Liver (tissue), 3 donors: ENCODE results near the gene NAGLU.

Experiments
- GABPA ChIP-seq, 2 donors: IDR thresholded peaks in 1 of 2; conservative IDR thresholded peaks in 1 of 2; 2 replicates each; pipeline ENCODE4 v1.6.1; 2016; ENCODE audit warnings: antibody characterized with exemption in 2 of 2, mild to moderate bottlenecking in 1 of 2, moderate library complexity in 1 of 2
- HNF4G ChIP-seq: IDR thresholded peaks from 2 replicates; pipeline ENCODE4 v1.6.1; 2016; ENCODE audit warnings: antibody characterized with exemption
- JUND ChIP-seq, 2 donors: IDR thresholded peaks; 2 replicates each; pipeline ENCODE4 v1.6.1; 2016; ENCODE audit warnings: antibody characterized with exemption in 2 of 2
- RAD21 ChIP-seq, 2 donors: IDR thresholded peaks; 2 replicates each; pipeline ENCODE4 v1.6.1; 2016; ENCODE audit warnings: antibody characterized with exemption in 2 of 2, mild to moderate bottlenecking in 2 of 2
- YY1 ChIP-seq: IDR thresholded peaks from 2 replicates; pipeline ENCODE4 v1.6.1; 2016; ENCODE audit warnings: antibody characterized with exemption, mild to moderate bottlenecking
- TF ChIP-seq, protein P1 (sequence below): IDR thresholded peaks from 2 replicates; pipeline ENCODE4 v1.6.1; 2016; ENCODE audit warnings: antibody characterized with exemption
- TF ChIP-seq, protein P2 (sequence below): fragments of 150-350 bp; IDR thresholded peaks from 2 replicates; pipeline ENCODE4 v1.5.1; 2017; ENCODE audit warnings: improper control_type of control experiment, low read depth, low read length; ENCODE audit not compliant: missing input control
- TF ChIP-seq, protein P3 (sequence below): IDR thresholded peaks from 2 replicates; pipeline ENCODE4 v1.6.1; 2016; ENCODE audit warnings: antibody characterized with exemption, mild to moderate bottlenecking
- TF ChIP-seq, protein P4 (sequence below): IDR thresholded peaks from 2 replicates; pipeline ENCODE4 v1.6.1; 2016; ENCODE audit warnings: antibody characterized with exemption
- donor health status: healthy.
- donor health status: healthy.

DNA sequence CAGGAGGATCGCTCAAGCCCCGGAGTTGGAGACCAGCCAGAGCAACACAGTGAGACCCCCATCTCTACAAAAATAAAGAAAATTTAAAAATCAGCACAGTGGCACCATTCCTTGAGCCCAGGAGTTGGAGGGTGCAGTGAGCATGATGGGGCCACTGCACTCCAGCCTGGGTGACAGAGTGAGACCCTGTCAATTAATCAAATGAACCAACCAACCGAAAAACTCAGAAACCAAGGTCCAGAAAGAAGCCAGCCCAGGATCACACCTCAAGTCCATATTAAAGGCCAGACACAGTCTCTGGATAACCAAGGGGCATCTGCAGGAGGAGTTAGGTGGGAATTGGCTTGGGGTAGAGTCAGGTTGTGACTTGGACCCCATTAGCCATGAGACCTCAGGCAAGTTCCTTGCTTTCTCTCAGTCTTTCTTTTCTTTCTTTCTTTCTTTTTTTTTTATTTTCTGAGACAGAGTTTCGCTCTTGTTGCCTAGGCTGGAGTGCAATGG, 19.1 kb downstream of the NAGLU start:
- TF ChIP-seq, protein P1, sequence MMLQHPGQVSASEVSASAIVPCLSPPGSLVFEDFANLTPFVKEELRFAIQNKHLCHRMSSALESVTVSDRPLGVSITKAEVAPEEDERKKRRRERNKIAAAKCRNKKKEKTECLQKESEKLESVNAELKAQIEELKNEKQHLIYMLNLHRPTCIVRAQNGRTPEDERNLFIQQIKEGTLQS, result no peak
- TF ChIP-seq RAD21 (IDR thresholded peaks at IDR 0.05) (no peak), GABPA (IDR thresholded peaks at IDR 0.05 in 1 of 2, conservative IDR thresholded peaks at IDR 0.05 in 1 of 2) (no peak), YY1 (no peak), JUND (IDR thresholded peaks at IDR 0.05) (no peak), HNF4G (no peak)
- TF ChIP-seq, protein P2, sequence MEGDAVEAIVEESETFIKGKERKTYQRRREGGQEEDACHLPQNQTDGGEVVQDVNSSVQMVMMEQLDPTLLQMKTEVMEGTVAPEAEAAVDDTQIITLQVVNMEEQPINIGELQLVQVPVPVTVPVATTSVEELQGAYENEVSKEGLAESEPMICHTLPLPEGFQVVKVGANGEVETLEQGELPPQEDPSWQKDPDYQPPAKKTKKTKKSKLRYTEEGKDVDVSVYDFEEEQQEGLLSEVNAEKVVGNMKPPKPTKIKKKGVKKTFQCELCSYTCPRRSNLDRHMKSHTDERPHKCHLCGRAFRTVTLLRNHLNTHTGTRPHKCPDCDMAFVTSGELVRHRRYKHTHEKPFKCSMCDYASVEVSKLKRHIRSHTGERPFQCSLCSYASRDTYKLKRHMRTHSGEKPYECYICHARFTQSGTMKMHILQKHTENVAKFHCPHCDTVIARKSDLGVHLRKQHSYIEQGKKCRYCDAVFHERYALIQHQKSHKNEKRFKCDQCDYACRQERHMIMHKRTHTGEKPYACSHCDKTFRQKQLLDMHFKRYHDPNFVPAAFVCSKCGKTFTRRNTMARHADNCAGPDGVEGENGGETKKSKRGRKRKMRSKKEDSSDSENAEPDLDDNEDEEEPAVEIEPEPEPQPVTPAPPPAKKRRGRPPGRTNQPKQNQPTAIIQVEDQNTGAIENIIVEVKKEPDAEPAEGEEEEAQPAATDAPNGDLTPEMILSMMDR, result no peak
- TF ChIP-seq, protein P3, sequence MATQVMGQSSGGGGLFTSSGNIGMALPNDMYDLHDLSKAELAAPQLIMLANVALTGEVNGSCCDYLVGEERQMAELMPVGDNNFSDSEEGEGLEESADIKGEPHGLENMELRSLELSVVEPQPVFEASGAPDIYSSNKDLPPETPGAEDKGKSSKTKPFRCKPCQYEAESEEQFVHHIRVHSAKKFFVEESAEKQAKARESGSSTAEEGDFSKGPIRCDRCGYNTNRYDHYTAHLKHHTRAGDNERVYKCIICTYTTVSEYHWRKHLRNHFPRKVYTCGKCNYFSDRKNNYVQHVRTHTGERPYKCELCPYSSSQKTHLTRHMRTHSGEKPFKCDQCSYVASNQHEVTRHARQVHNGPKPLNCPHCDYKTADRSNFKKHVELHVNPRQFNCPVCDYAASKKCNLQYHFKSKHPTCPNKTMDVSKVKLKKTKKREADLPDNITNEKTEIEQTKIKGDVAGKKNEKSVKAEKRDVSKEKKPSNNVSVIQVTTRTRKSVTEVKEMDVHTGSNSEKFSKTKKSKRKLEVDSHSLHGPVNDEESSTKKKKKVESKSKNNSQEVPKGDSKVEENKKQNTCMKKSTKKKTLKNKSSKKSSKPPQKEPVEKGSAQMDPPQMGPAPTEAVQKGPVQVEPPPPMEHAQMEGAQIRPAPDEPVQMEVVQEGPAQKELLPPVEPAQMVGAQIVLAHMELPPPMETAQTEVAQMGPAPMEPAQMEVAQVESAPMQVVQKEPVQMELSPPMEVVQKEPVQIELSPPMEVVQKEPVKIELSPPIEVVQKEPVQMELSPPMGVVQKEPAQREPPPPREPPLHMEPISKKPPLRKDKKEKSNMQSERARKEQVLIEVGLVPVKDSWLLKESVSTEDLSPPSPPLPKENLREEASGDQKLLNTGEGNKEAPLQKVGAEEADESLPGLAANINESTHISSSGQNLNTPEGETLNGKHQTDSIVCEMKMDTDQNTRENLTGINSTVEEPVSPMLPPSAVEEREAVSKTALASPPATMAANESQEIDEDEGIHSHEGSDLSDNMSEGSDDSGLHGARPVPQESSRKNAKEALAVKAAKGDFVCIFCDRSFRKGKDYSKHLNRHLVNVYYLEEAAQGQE, result no peak
- TF ChIP-seq, protein P4, sequence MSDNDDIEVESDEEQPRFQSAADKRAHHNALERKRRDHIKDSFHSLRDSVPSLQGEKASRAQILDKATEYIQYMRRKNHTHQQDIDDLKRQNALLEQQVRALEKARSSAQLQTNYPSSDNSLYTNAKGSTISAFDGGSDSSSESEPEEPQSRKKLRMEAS, result no peak
